Neural progenitor cell (in vitro differentiated cells): ENCODE results near the gene PCDHGB1. TPM values are rescaled to one million over a fixed set of nuclear protein-coding genes. Genes with fewer than 3 reads are reported as not detected.

Source experiments
- DNase-seq: peaks from one replicate; pipeline ENCODE4 v3.0.0-alpha.2; 2016; ENCODE audit warnings: low spot score
- H2AFZ ChIP-seq: fragments of 200-600 bp; sonication (generic); replicated peaks from 2 replicates; pipeline ENCODE4 v1.6.1; 2016; ENCODE audit warnings: antibody characterized with exemption
- H3F3A ChIP-seq: fragments of 200-600 bp; sonication (generic); 2 replicates; pipeline ENCODE4 v1.6.1; 2016; ENCODE audit warnings: antibody characterized with exemption, low read depth
- H3K27ac ChIP-seq: fragments of 200-600 bp; sonication (generic); 2 replicates; pipeline ENCODE4 v1.5.1; 2016; ENCODE audit warnings: mild to moderate bottlenecking
- H3K27me3 ChIP-seq: fragments of 200-600 bp; sonication (generic); 2 replicates; pipeline ENCODE4 v1.6.1; 2016; ENCODE audit warnings: mild to moderate bottlenecking, moderate library complexity
- H3K36me3 ChIP-seq: fragments of 200-600 bp; sonication (generic); 2 replicates; pipeline ENCODE4 v1.5.1; 2016
- H3K4me1 ChIP-seq: fragments of 200-600 bp; sonication (generic); 2 replicates; pipeline ENCODE4 v1.6.1; 2016; ENCODE audit warnings: mixed run types
- H3K4me2 ChIP-seq: fragments of 200-600 bp; sonication (generic); 2 replicates; pipeline ENCODE4 v1.6.1; 2016
- H3K4me3 ChIP-seq: fragments of 200-600 bp; sonication (generic); 2 replicates; pipeline ENCODE4 v1.5.1; 2016
- H3K79me2 ChIP-seq: fragments of 200-600 bp; sonication (generic); 2 replicates; pipeline ENCODE4 v1.6.1; 2016; ENCODE audit warnings: low read depth
- H3K9ac ChIP-seq: fragments of 200-600 bp; sonication (generic); 2 replicates; pipeline ENCODE4 v1.6.1; 2016
- H3K9me3 ChIP-seq: fragments of 200-600 bp; sonication (generic); 2 replicates; pipeline ENCODE4 v1.5.1; 2016; ENCODE audit warnings: low read depth
- H4K20me1 ChIP-seq: fragments of 200-600 bp; sonication (generic); 2 replicates; pipeline ENCODE4 v1.6.1; 2016; ENCODE audit warnings: low read depth
- H3K27ac Mint-ChIP-seq: 3 replicates; pipeline ENCODE4 v1.8.0; 2021; ENCODE audit warnings: mixed read lengths
- H3K27me3 Mint-ChIP-seq: 2 replicates; pipeline ENCODE4 v1.8.0; 2022; ENCODE audit warnings: low read depth, mild to moderate bottlenecking, inconsistent platforms, moderate library complexity, mixed read lengths; ENCODE audit not compliant: insufficient read depth
- H3K36me3 Mint-ChIP-seq: 3 replicates; pipeline ENCODE4 v1.8.0; 2021; ENCODE audit warnings: mixed read lengths
- H3K4me1 Mint-ChIP-seq: 3 replicates; pipeline ENCODE4 v1.8.0; 2021; ENCODE audit warnings: mixed read lengths
- H3K4me3 Mint-ChIP-seq: 3 replicates; pipeline ENCODE4 v1.8.0; 2021; ENCODE audit warnings: mild to moderate bottlenecking, moderate library complexity, mixed read lengths
- H3K9me3 Mint-ChIP-seq: 3 replicates; pipeline ENCODE4 v1.8.0; 2020; ENCODE audit warnings: mixed read lengths
- EZH2 ChIP-seq: fragments of 200-600 bp; sonication (generic); IDR thresholded peaks from 2 replicates; pipeline ENCODE4 v1.6.1; 2017; ENCODE audit warnings: antibody characterized with exemption, mild to moderate bottlenecking, moderate library complexity
- EZH2phosphoT487 ChIP-seq: fragments of 200-600 bp; sonication (generic); IDR thresholded peaks from 2 replicates; pipeline ENCODE4 v1.6.1; 2017; ENCODE audit warnings: antibody characterized with exemption
- total RNA-seq: library from RNA; depleted of rRNA; stranded (reverse); fragments of >200 nt; gene quantifications from 2 replicates; pipeline ENCODE4 v1.2.3, GENCODE V29; 2015; ENCODE audit warnings: low replicate concordance
- TF ChIP-seq, protein P1 (sequence below): fragments of 200-600 bp; sonication (generic); IDR thresholded peaks from 2 replicates; pipeline ENCODE4 v1.5.1; 2017; ENCODE audit warnings: antibody characterized with exemption, mild to moderate bottlenecking

PCDHGB1 gene
- total RNA-seq, 1 donor from 2014 or later = 3.6 TPM

DNA sequence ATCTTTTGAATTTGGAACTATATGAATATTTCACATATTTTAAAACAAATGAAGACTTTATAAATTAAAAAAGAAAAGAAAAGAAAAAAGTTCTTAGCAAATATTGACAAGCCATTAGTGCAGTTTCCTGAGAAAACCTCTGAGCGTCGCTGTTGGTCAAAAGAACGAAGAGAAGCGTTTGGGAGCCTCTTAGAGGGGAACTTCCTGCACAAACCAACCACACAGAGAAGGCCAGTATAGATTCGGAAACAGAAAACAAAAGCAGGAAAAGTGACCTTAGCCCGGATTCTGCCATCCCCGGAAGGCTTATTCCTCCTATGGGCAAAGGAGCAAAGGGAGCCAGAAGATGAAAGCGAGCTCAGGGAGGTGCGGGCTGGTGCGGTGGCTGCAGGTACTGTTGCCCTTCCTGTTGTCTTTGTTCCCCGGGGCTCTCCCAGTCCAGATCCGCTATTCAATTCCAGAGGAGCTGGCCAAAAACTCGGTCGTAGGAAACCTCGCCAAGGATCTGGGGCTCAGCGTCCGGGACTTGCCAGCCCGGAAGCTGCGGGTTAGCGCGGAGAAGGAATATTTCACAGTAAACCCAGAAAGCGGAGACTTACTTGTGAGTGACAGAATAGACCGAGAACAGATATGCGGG lies 10.0 kb downstream of the PCDHGB1 start, which contains the start of gene PCDHGB2:
Gene PCDHGB2, plus strand, starts transcription at position 205 of the 637 bp plus-strand sequence. Its CDS starts 142 bp downstream, at position 347.
- no peak within 1 kb of the TSS for H3K4me3 ChIP-seq
- H3K27ac ChIP-seq = no peak within 1 kb of the TSS
- Mint-ChIP-seq H3K9me3 (peaks cover 71% of the 10 kb centered on the region), H3K27me3 (peaks cover 4% of the 10 kb centered on the region), H3K4me1 (no peaks in the 10 kb centered on the region), H3K4me3 (no peak within 1 kb of the TSS), H3K27ac (no peak within 1 kb of the TSS), H3K36me3 (peaks cover 4% of the 10 kb centered on the region)
- no peaks in the 10 kb centered on the region for H3K79me2 ChIP-seq
- no peaks in the 10 kb centered on the region for H3F3A ChIP-seq
- peak within 1 kb of the TSS; percentile 24 for H2AFZ ChIP-seq
- H3K4me1 ChIP-seq = no peaks in the 10 kb centered on the region
- DNase-seq = peak; percentile 38
- H3K27me3 ChIP-seq = no peaks in the 10 kb centered on the region
- H4K20me1 ChIP-seq = no peaks in the 10 kb centered on the region
- no peak within 1 kb of the TSS for H3K9ac ChIP-seq
- H3K4me2 ChIP-seq = no peak within 1 kb of the TSS
- H3K9me3 ChIP-seq = peaks cover 13% of the 10 kb centered on the region
- no peak for TF ChIP-seq EZH2phosphoT487
- TF ChIP-seq, protein P1, sequence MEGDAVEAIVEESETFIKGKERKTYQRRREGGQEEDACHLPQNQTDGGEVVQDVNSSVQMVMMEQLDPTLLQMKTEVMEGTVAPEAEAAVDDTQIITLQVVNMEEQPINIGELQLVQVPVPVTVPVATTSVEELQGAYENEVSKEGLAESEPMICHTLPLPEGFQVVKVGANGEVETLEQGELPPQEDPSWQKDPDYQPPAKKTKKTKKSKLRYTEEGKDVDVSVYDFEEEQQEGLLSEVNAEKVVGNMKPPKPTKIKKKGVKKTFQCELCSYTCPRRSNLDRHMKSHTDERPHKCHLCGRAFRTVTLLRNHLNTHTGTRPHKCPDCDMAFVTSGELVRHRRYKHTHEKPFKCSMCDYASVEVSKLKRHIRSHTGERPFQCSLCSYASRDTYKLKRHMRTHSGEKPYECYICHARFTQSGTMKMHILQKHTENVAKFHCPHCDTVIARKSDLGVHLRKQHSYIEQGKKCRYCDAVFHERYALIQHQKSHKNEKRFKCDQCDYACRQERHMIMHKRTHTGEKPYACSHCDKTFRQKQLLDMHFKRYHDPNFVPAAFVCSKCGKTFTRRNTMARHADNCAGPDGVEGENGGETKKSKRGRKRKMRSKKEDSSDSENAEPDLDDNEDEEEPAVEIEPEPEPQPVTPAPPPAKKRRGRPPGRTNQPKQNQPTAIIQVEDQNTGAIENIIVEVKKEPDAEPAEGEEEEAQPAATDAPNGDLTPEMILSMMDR = peak; percentile 49
- no peaks in the 10 kb centered on the region for H3K36me3 ChIP-seq

DNA sequence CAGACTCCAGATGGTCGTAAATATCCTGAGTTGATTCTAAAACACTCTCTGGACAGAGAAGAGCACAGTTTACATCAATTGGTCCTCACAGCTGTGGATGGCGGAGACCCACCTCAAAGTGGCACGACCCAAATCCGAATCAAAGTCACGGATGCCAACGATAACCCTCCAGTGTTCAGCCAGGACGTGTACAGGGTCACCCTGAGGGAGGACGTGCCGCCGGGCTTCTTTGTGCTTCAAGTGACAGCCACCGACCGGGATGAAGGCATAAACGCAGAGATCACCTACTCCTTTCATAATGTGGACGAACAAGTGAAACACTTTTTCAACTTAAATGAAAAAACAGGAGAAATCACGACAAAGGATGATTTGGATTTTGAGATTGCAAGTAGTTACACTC lies 10.8 kb downstream of the PCDHGB1 start:
- H3K9me3 ChIP-seq = peaks cover 13% of the 10 kb centered on the region
- no peaks in the 10 kb centered on the region for H3K4me1 ChIP-seq
- peaks cover 7% of the 10 kb centered on the region for H3K27me3 Mint-ChIP-seq
- no peak overlapping the region for H3K27ac ChIP-seq
- DNase-seq = no peak
- H4K20me1 ChIP-seq = no peaks in the 10 kb centered on the region
- no peak overlapping the region for H3K4me3 Mint-ChIP-seq
- no peaks in the 10 kb centered on the region for H3K36me3 ChIP-seq
- no peak overlapping the region for H2AFZ ChIP-seq
- H3K27me3 ChIP-seq = no peaks in the 10 kb centered on the region
- TF ChIP-seq EZH2phosphoT487 (no peak), EZH2 (no peak)
- TF ChIP-seq, protein P1 = no peak
- no peaks in the 10 kb centered on the region for H3K4me1 Mint-ChIP-seq
- no peak overlapping the region for H3K4me2 ChIP-seq
- peaks cover 73% of the 10 kb centered on the region for H3K9me3 Mint-ChIP-seq
- no peak overlapping the region for H3K27ac Mint-ChIP-seq
- H3F3A ChIP-seq = no peaks in the 10 kb centered on the region
- peaks cover 4% of the 10 kb centered on the region for H3K36me3 Mint-ChIP-seq
- no peaks in the 10 kb centered on the region for H3K79me2 ChIP-seq
- H3K9ac ChIP-seq = no peak overlapping the region
- H3K4me3 ChIP-seq = no peak overlapping the region

DNA sequence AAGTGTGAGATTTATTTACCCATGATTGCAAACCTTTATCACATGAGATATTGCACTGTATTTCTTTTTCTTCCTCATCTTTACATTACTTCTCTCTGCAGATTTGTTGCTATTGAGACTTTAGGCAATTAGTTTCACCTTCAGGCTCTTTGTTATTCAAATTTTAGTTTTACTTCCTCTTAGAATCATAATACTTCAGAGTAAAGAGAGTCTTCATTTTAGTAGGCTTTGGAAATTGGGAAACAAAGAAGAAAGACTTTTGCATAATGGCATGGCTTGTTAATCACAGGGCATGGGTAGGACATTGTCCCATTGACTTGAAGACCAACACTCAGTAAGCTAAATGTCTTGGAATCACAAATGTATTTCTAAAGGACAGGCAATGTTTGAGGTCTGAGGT lies 12.8 kb downstream of the PCDHGB1 start:
- no peak overlapping the region for H3K4me2 ChIP-seq
- peaks cover 69% of the 10 kb centered on the region for H3K9me3 Mint-ChIP-seq

More for the DNA sequence above, 12.8 kb downstream of the PCDHGB1 start:
- no peak overlapping the region for H3K27ac Mint-ChIP-seq
- H2AFZ ChIP-seq = no peak overlapping the region
- H4K20me1 ChIP-seq = no peaks in the 10 kb centered on the region
- DNase-seq = no peak
- H3K9me3 ChIP-seq = peaks cover 13% of the 10 kb centered on the region
- H3K4me1 ChIP-seq = no peaks in the 10 kb centered on the region
- no peaks in the 10 kb centered on the region for H3K79me2 ChIP-seq
- no peak overlapping the region for H3K9ac ChIP-seq
- H3K27ac ChIP-seq = no peak overlapping the region
- H3K36me3 Mint-ChIP-seq = peaks cover 4% of the 10 kb centered on the region
- no peak for TF ChIP-seq EZH2phosphoT487
- TF ChIP-seq, protein P1 = no peak
- TF ChIP-seq EZH2 = no peak
- no peak overlapping the region for H3K4me3 Mint-ChIP-seq
- H3K4me3 ChIP-seq = no peak overlapping the region
- H3K4me1 Mint-ChIP-seq = no peaks in the 10 kb centered on the region
- no peaks in the 10 kb centered on the region for H3K36me3 ChIP-seq
- peaks cover 4% of the 10 kb centered on the region for H3K27me3 Mint-ChIP-seq
- no peaks in the 10 kb centered on the region for H3F3A ChIP-seq
- H3K27me3 ChIP-seq = no peaks in the 10 kb centered on the region
